ENCODE results near the gene CNTNAP2.

The CNTNAP2 gene

GRCh38 chr7:148238761-148239325 lies 2122.2 kb downstream of the CNTNAP2 start:
- ChIA-PET CTCF (interaction anchor here (0.6 to 1.7 kb wide), 3 partner anchors 21 to 434 kb away, joined by 3 to 5 read pairs (median 4); no protein-coding TSS in a partner anchor), POLR2A (no interaction called here)
- Histone ChIP-seq H3K36me3 (ENCODE audit: control insufficient read depth in 2 of 2, insufficient read depth in 1 of 2, low read length in 2 of 2) (no peaks in the 10 kb centered on the region), H3K27ac (ENCODE audit: extremely low read depth, low read depth, low read length) (no peak overlapping the region), H3K4me3 (ENCODE audit: low read depth, low read length) (no peak overlapping the region), H3K9me3 (ENCODE audit: control insufficient read depth, insufficient read depth, low read depth, low read length) (no peaks in the 10 kb centered on the region), H3K4me1 (ENCODE audit: control insufficient read depth, insufficient read depth, low read length) (peaks cover 3% of the 10 kb centered on the region; the same call in 1 of the 2 replicates)
- TF ChIP-seq TCF7L2 (IDR thresholded peaks at IDR 0.05; ENCODE audit: borderline replicate concordance, low read depth, low read length) (0 out of 2 replicates have a peak, but pooled peaks have one; percentile 42), TRIM28 (IDR thresholded peaks at IDR 0.05; ENCODE audit: borderline replicate concordance, low read length) (0 out of 2 replicates have a peak, but pooled peaks have one; percentile 81), ZNF391 (tag by site-specific recombination; IDR thresholded peaks at IDR 0.05; ENCODE audit: borderline replicate concordance, low read depth) (no peak), SETDB1 (IDR thresholded peaks at IDR 0.05; ENCODE audit: insufficient read length, low read length) (peak; percentile 2), ZNF324 (tag by site-specific recombination; IDR thresholded peaks at IDR 0.05) (no peak)

- H3K4me3 ChIP-seq (ENCODE audit: low read depth, low read length) = no peak overlapping the region
- H3K9me3 ChIP-seq (ENCODE audit: control insufficient read depth, insufficient read depth, low read depth, low read length) = no peaks in the 10 kb centered on the region
- H3K36me3 ChIP-seq (ENCODE audit: control insufficient read depth in 2 of 2, insufficient read depth in 1 of 2, low read length in 2 of 2) = no peaks in the 10 kb centered on the region
- H3K27ac ChIP-seq (ENCODE audit: extremely low read depth, low read depth, low read length) = no peak overlapping the region
- CTCF ChIA-PET = interaction anchor here (0.5 to 2.3 kb wide), 21 partner anchors 9 to 1985 kb away, joined by 3 to 7 read pairs (median 3); no protein-coding TSS in a partner anchor
- H3K4me1 ChIP-seq (ENCODE audit: control insufficient read depth, insufficient read depth, low read length) = peaks cover 3% of the 10 kb centered on the region; the same call in 1 of the 2 replicates
- POLR2A ChIA-PET = interaction anchor here (0.5 to 0.8 kb wide), 2 partner anchors 21 to 992 kb away, joined by 3 to 4 read pairs; no protein-coding TSS in a partner anchor
- TF ChIP-seq ZBTB7A (tag by site-specific recombination; IDR thresholded peaks at IDR 0.05; ENCODE audit: low read depth) (no peak), ZEB2 (tag by site-specific recombination; IDR thresholded peaks at IDR 0.05) (no peak), ZNF426 (tag by site-specific recombination; IDR thresholded peaks at IDR 0.05) (no peak), ZBTB10 (tag by site-specific recombination; IDR thresholded peaks at IDR 0.05) (no peak), ZNF513 (tag by site-specific recombination; IDR thresholded peaks at IDR 0.05) (no peak), ZNF561 (tag by site-specific recombination; IDR thresholded peaks at IDR 0.05; ENCODE audit: borderline replicate concordance) (no peak), ZNF549 (tag by site-specific recombination; IDR thresholded peaks at IDR 0.05) (no peak), ZBTB26 (tag by site-specific recombination; optimal IDR thresholded peaks at IDR 0.05) (no peak), KLF16 (tag by site-specific recombination; IDR thresholded peaks at IDR 0.05) (no peak)
These were observed 2125.2 kb downstream of the CNTNAP2 start for GRCh38 chr7:148241700-148242293.
